Cardiac fibroblast (primary cell): ENCODE data around the gene SCARB1.
A peak's percentile ranks its signal among the peaks of the same experiment; 100 is the strongest.

ENCODE experiments used
- DNase-seq, 2 donors: peaks; one replicate each; pipeline versions ENCODE4 v3.0.0 to v3.0.0-alpha.2; 2010; ENCODE audit warnings: low read depth in 2 of 2
- H3K4me3 ChIP-seq, 2 donors: replicated peaks in 1 of 2; 1 replicate in 1 of 2; 2 replicates in 1 of 2; pipeline ENCODE4 v1.5.1; 2011; ENCODE audit warnings: low read depth in 2 of 2, low read length in 2 of 2, mild to moderate bottlenecking in 2 of 2, moderate library complexity in 1 of 2
- CTCF ChIP-seq: IDR thresholded peaks from one replicate; pipeline ENCODE4 v1.5.1; 2011; ENCODE audit warnings: low read depth, mild to moderate bottlenecking, low read length, inconsistent platforms

SCARB1 gene

GRCh38 chr12:124872068-124872719, 8.5 kb upstream of the SCARB1 start:
- no peak overlapping the region for H3K4me3 ChIP-seq
- TF ChIP-seq CTCF: no peak
- DNase-seq: no peak

- no peak for DNase-seq
- no peak overlapping the region for H3K4me3 ChIP-seq
- TF ChIP-seq CTCF: no peak
Observed at GRCh38 chr12:124871297-124871696, 7.6 kb upstream of the SCARB1 start.

GRCh38 chr12:124870515-124870914, 6.9 kb upstream of the SCARB1 start:
- no peak for TF ChIP-seq CTCF
- DNase-seq: no peak
- H3K4me3 ChIP-seq: no peak overlapping the region

- no peak for DNase-seq
- no peak for TF ChIP-seq CTCF
- H3K4me3 ChIP-seq: no peak overlapping the region
Observed at GRCh38 chr12:124869059-124869665, 5.5 kb upstream of the SCARB1 start.

GRCh38 chr12:124868252-124869058, 4.8 kb upstream of the SCARB1 start:
- DNase-seq: no peak
- no peak overlapping the region for H3K4me3 ChIP-seq
- no peak for TF ChIP-seq CTCF

- DNase-seq: peak; percentile 65 to 69
- no peak for TF ChIP-seq CTCF
- H3K4me3 ChIP-seq: no peak overlapping the region
Observed at GRCh38 chr12:124867401-124867930, 3.8 kb upstream of the SCARB1 start.
